GM12864 (cell line): ENCODE measurements around the gene CGB1.
A peak's percentile ranks its signal among the peaks of the same experiment; 100 is the strongest.

ENCODE experiments used
- DNase-seq: peaks from one replicate; pipeline ENCODE4 v3.0.0-alpha.2; 2011; ENCODE audit warnings: low read depth
- H3K4me3 ChIP-seq: 2 replicates; pipeline ENCODE4 v1.5.1; 2011; ENCODE audit warnings: mild to moderate bottlenecking, low read depth, low read length, control low read depth
- TF ChIP-seq, protein P1 (sequence below): IDR thresholded peaks from 2 replicates; pipeline ENCODE4 v1.5.1; 2011; ENCODE audit warnings: low read depth, mild to moderate bottlenecking, moderate library complexity, low read length, control low read depth, inconsistent platforms; ENCODE audit errors: missing control alignments

The CGB1 gene

DNA sequence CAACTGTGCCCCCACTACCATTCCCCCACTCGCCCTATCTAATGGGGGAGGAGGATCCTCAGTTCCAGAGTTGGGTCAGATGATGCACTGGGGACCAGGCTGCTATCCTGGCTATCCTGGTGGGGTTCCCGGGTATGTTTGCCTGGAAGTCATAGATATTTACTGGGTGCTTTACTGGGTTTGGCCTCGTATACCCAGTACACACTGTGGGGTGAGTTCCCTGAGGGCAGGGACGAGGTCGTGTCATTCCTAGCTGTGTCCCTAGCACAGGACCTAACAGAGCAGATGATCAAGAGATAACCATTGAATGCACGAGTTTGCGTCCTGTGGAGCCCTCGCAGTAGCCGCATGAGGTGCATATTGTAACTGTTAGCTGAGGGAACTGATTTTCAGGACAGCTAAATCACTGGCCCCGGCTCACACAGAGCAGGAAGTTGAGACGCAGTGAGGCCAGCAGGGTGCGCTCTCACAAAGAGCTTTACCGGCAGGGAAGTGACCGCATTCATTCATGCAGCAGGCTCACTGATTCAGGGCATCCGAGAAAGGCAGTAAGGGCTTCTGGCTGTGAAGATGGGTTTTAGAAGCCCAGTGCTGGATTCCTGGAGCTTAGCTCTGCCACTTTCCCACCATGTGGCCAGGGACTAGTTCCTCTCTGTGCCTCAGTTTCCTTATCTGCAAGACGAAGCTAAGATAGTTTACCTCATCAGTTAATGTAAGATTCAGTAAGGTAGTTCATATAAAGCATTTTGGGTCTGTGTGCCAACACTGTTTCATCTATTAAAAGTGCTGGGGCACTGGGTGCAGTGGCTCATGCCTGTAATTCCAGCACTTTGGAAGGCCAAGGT is 37.0 kb downstream of the CGB1 start:
- TF ChIP-seq, protein P1, sequence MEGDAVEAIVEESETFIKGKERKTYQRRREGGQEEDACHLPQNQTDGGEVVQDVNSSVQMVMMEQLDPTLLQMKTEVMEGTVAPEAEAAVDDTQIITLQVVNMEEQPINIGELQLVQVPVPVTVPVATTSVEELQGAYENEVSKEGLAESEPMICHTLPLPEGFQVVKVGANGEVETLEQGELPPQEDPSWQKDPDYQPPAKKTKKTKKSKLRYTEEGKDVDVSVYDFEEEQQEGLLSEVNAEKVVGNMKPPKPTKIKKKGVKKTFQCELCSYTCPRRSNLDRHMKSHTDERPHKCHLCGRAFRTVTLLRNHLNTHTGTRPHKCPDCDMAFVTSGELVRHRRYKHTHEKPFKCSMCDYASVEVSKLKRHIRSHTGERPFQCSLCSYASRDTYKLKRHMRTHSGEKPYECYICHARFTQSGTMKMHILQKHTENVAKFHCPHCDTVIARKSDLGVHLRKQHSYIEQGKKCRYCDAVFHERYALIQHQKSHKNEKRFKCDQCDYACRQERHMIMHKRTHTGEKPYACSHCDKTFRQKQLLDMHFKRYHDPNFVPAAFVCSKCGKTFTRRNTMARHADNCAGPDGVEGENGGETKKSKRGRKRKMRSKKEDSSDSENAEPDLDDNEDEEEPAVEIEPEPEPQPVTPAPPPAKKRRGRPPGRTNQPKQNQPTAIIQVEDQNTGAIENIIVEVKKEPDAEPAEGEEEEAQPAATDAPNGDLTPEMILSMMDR, result peak; percentile 91

GRCh38 chr19:48997972-48998371 is 38.7 kb downstream of the CGB1 start:
- DNase-seq, result no peak
- H3K4me3 ChIP-seq, result no peak overlapping the region

More for the DNA sequence above, 37.0 kb downstream of the CGB1 start:
- H3K4me3 ChIP-seq, result no peak overlapping the region
- no peak for DNase-seq

GRCh38 chr19:48994035-48994386 is 42.7 kb downstream of the CGB1 start:
- TF ChIP-seq, protein P1, result no peak
- DNase-seq, result no peak
- peak overlapping the region; percentile 98 for H3K4me3 ChIP-seq

More at GRCh38 chr19:48997972-48998371, 38.7 kb downstream of the CGB1 start:
- TF ChIP-seq, protein P1, result peak; percentile 64

DNA sequence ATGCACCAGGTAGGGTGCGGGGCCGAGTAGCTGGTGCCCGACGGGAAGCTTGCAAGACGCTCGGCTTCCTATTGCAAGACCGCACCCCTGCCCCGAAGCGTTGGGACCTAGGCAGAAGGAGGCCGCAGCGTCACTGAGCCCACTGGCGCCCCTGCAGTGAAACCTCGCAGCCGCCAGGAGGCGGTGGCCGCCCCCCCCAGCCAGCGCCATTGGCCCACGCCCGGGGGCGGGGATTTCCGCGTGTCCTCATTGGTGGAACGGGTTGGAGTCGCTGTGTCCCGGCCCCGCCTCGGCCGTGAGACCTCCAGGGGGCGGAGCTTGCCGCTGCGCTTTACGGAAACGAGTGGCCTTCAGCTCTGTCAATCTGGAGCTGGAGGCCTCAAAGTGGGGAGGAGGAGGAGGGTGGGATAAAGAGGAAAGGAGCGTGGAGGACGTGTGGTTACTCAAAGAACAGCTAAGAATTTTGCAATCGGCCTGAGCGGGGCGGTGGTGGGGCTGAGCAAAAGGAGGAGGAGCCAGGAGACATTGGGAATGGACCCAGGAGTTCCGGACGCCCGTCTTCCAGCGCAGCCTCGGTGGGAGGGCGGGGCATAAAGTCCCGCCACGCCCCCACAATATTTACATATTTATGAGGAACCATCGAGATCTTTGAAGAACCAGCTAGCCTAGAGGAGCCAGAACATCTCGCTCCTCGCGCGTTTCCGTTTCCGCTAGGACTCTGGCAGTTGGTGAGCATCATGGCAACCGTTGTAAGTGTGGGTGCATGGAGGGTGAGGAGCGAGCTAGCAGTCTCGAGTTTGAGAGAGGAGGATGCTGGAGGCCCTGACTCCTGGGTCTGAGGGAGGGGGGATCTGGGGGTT is 43.3 kb downstream of the CGB1 start, which contains the start of the genes GYS1 and RUVBL2:
TSS of gene GYS1 (minus strand) at position 135 of the 860 bp plus-strand sequence. CDS start 197 bp downstream, outside the sequence.
TSS of gene RUVBL2 (plus strand) at position 713 of the 860 bp plus-strand sequence. CDS start at position 738, 25 bp downstream.
- DNase-seq, result peak; percentile 98
- peak within 1 kb of the TSS; percentile 98 for H3K4me3 ChIP-seq
- TF ChIP-seq, protein P1, result peak; percentile 93

DNA sequence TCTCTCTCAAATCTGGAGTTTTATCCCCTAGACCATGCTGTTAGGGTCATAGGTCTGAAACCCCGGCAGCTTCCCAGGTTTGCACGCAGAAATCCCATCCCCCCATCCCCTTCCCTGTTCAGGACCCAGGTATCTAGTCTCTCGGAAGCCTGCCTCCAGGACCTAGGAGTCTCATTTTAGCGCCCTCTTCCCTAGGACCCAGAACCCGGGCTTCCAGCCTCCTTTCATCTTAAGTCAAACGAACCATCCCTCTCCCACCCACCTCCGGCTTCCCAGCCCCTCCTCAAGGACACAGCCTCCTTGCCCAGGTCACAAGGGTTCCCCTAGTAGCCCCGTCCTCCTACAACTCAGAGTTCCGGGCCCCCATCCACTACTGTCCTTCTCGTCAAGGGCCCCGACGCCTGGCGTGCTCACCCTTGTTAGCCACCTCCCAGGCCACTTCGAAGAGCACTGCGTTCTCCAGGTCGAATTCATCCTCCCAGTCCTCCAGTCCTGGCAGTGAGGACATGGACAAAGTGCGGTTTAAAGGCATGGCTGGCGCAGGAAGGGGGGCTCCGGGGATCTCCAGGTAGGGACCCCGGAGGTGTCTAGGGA is 44.0 kb downstream of the CGB1 start:
- DNase-seq, result no peak
- TF ChIP-seq, protein P1, result no peak

DNA sequence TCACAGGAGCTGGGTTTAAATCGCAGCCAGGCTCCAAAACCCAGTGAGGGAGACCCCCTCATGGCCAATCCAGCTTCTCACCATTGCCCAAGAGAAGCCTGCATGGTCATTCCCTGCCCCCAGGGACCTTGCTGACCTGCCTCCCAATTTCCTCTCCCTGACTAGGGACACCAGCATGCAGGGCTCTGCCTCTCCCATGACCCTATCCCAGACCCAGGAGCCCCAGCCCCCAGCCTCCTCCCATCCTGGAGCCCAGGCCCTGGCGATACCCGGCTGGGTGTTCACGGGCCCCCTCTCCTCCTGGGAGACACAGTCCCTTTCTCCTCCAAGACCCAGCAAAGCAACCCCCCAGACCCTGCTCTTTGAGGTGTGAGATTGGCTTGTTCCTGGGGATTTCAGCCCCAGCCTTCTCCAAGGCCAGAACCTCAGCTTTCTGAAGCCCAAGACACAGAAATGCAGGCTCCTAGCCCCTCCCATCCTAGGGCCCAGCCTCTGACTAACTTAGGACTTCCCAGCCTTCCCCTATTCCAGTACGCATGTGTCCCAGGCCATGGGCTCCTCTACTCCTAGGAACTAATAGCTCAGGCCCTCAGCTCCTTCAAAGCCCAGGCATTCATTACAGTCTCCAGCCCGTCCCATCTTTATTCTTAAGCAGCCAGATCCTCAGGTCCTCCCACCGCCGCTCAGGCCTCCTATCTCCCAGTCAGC is 44.7 kb downstream of the CGB1 start:
- H3K4me3 ChIP-seq, result peak overlapping the region; percentile 98
- DNase-seq, result no peak
- TF ChIP-seq, protein P1, result no peak

More for the DNA sequence above, 44.0 kb downstream of the CGB1 start:
- peak overlapping the region; percentile 98 for H3K4me3 ChIP-seq
